HCT116 (cell line): ENCODE data around the gene MT3. TPM values are rescaled to one million over a fixed set of nuclear protein-coding genes. Genes with fewer than 3 reads are reported as not detected.

Experiments used
- ATAC-seq: fragments of 200-7000 bp; cut with Tn5 transposase; 2 replicates; pipeline ENCODE4 v1.9.1; 2020; ENCODE audit warnings: mild to moderate bottlenecking, moderate library complexity
- BruUV-seq: library from RNA; stranded (reverse); fragments of 400-500 nt; replicated peaks from 2 replicates; lab custom pipeline; 2021; lab: Mats Ljungman, UMichigan
- CTCF ChIA-PET: fragments of 300-600 bp; sonication (Branson Sonifier 250); formaldehyde crosslinking; loops from one replicate; lab custom pipeline; 2021; ENCODE audit warnings: antibody characterized with exemption; lab: Charles Lee
- POLR2A ChIA-PET: fragments of 300-600, 350-600 bp; sonication (Branson Sonifier 250); formaldehyde crosslinking; loops from one replicate; lab custom pipeline; 2021; ENCODE audit warnings: antibody characterized with exemption; lab: Charles Lee
- RAD21 ChIA-PET, 2 experiments: fragments of 300-600 bp; sonication (Branson Sonifier 250); formaldehyde crosslinking; loops; one replicate each; lab custom pipeline; 2023; ENCODE audit warnings: low total read pairs in 2 of 2; ENCODE audit not compliant: uncharacterized antibody in 2 of 2, unreplicated experiment in 2 of 2, low non-redundant PET in 1 of 2; lab: Charles Lee
- DNase-seq: peaks from one replicate; pipeline ENCODE4 v3.0.0-alpha.2; 2010; ENCODE audit warnings: low read depth, low spot score
- H2AFZ ChIP-seq: fragments of 200-600 bp; shearing (Covaris generic), sonication (generic); 2 replicates; pipeline ENCODE4 v1.6.1; 2017; ENCODE audit warnings: low read depth, mixed run types, mixed read lengths, antibody characterized with exemption, low read length; ENCODE audit not compliant: poor library complexity, severe bottlenecking
- H3K27ac ChIP-seq: 2 replicates; pipeline ENCODE4 v1.5.1; 2012; ENCODE audit warnings: low read depth, low read length
- H3K27me3 ChIP-seq: fragments of 200-600 bp; sonication (generic); 2 replicates; pipeline ENCODE4 v1.6.1; 2016; ENCODE audit warnings: mixed run types, low read length, mixed read lengths; ENCODE audit not compliant: insufficient read depth
- H3K36me3 ChIP-seq, 2 experiments: fragments of 200-500 bp in 1 of 2; fragments of 200-600 bp in 1 of 2; sonication (Bioruptor generic) in 1 of 2; sonication (generic) in 1 of 2; 2 replicates each; pipeline versions ENCODE4 v1.5.1 to v1.6.1; 2014 to 2016; ENCODE audit warnings: low read length in 2 of 2, inconsistent platforms in 1 of 2, mixed read lengths in 1 of 2, mixed run types in 1 of 2; ENCODE audit not compliant: insufficient read depth in 2 of 2, control insufficient read depth in 1 of 2
- H3K4me1 ChIP-seq, 2 experiments: fragments of 200-600 bp in 1 of 2; sonication (generic) in 1 of 2; 2 replicates each; pipeline versions ENCODE4 v1.5.1 to v1.6.1; 2012 to 2017; ENCODE audit warnings: low read length in 2 of 2, inconsistent platforms in 1 of 2, mild to moderate bottlenecking in 1 of 2, mixed read lengths in 1 of 2, mixed run types in 1 of 2, moderate library complexity in 1 of 2; ENCODE audit not compliant: insufficient read depth in 2 of 2, control insufficient read depth in 1 of 2
- H3K4me2 ChIP-seq: fragments of 200-600 bp; sonication (generic); 2 replicates; pipeline ENCODE4 v1.6.1; 2017; ENCODE audit warnings: mixed run types, low read length, mixed read lengths
- H3K4me3 ChIP-seq, 2 experiments: fragments of 200-600 bp in 1 of 2; sonication (generic) in 1 of 2; replicated peaks in 1 of 2; 2 replicates each; pipeline ENCODE4 v1.5.1; 2011 to 2016; ENCODE audit warnings: low read length in 2 of 2, control low read depth in 1 of 2, low read depth in 1 of 2, mild to moderate bottlenecking in 1 of 2, mixed read lengths in 1 of 2, mixed run types in 1 of 2
- H3K79me2 ChIP-seq: fragments of 200-600 bp; sonication (generic); 2 replicates; pipeline ENCODE4 v1.6.1; 2017; ENCODE audit warnings: mild to moderate bottlenecking, mixed run types, low read length, moderate library complexity, mixed read lengths; ENCODE audit not compliant: insufficient read depth
- H3K9ac ChIP-seq: fragments of 200-600 bp; sonication (generic); 2 replicates; pipeline ENCODE4 v1.6.1; 2016; ENCODE audit warnings: low read length, mixed read lengths
- H3K9me2 ChIP-seq: fragments of 200-600 bp; sonication (generic), shearing (Covaris generic); 2 replicates; pipeline ENCODE4 v1.6.1; 2017; ENCODE audit warnings: mixed run types, mild to moderate bottlenecking, moderate library complexity; ENCODE audit not compliant: insufficient read depth
- H3K9me3 ChIP-seq, 2 experiments: fragments of 200-500 bp in 1 of 2; fragments of 200-600 bp in 1 of 2; sonication (Bioruptor generic) in 1 of 2; sonication (generic) in 1 of 2; 2 replicates each; pipeline ENCODE4 v1.6.1; 2014 to 2017; ENCODE audit warnings: low read length in 2 of 2, mixed read lengths in 2 of 2, inconsistent platforms in 1 of 2, low read depth in 1 of 2, mild to moderate bottlenecking in 1 of 2, mixed run types in 1 of 2, moderate library complexity in 1 of 2; ENCODE audit not compliant: control insufficient read depth in 1 of 2, insufficient read depth in 1 of 2
- H4K20me1 ChIP-seq: fragments of 200-600 bp; sonication (generic), shearing (Covaris generic); 2 replicates; pipeline ENCODE4 v1.6.1; 2017; ENCODE audit warnings: mixed run types, mild to moderate bottlenecking, moderate library complexity; ENCODE audit not compliant: insufficient read depth
- CBX3 ChIP-seq: IDR thresholded peaks from 2 replicates; pipeline ENCODE4 v1.6.1; 2012; ENCODE audit warnings: low read depth
- CEBPB ChIP-seq: IDR thresholded peaks from 2 replicates; pipeline ENCODE4 v1.6.1; 2012; ENCODE audit warnings: low read depth
- EGR1 ChIP-seq: IDR thresholded peaks from 2 replicates; pipeline ENCODE4 v1.6.1; 2012; ENCODE audit warnings: low read depth
- ELF1 ChIP-seq: IDR thresholded peaks from 2 replicates; pipeline ENCODE4 v1.6.1; 2012; ENCODE audit warnings: low read depth, borderline replicate concordance
- EZH2 ChIP-seq: fragments of 200-600 bp; sonication (generic); IDR thresholded peaks from 2 replicates; pipeline ENCODE4 v1.6.1; 2017; ENCODE audit warnings: antibody characterized with exemption, mixed run types
- FOSL1 ChIP-seq: IDR thresholded peaks from 2 replicates; pipeline ENCODE4 v1.6.1; 2012; ENCODE audit warnings: low read depth
- JUND ChIP-seq: IDR thresholded peaks from 2 replicates; pipeline ENCODE4 v1.6.1; 2012
- MAX ChIP-seq: IDR thresholded peaks from 2 replicates; pipeline ENCODE4 v1.6.1; 2012
- POLR2A ChIP-seq: IDR thresholded peaks from 2 replicates; pipeline ENCODE4 v1.7.0; 2011; ENCODE audit warnings: borderline replicate concordance; ENCODE audit not compliant: insufficient read depth, insufficient read length; ENCODE audit errors: extremely low read depth
- RAD21 ChIP-seq: IDR thresholded peaks from 2 replicates; pipeline ENCODE4 v1.6.1; 2012; ENCODE audit warnings: low read depth, mild to moderate bottlenecking
- REST ChIP-seq: IDR thresholded peaks from 2 replicates; pipeline ENCODE4 v1.6.1; 2012; ENCODE audit warnings: low read depth
- SIN3A ChIP-seq: IDR thresholded peaks from 2 replicates; pipeline ENCODE4 v1.6.1; 2012; ENCODE audit warnings: low read depth
- SP1 ChIP-seq: IDR thresholded peaks from 2 replicates; pipeline ENCODE4 v1.6.1; 2012; ENCODE audit warnings: low read depth
- SRF ChIP-seq: IDR thresholded peaks from 2 replicates; pipeline ENCODE4 v1.6.1; 2012; ENCODE audit warnings: low read depth
- TCF7L2 ChIP-seq: IDR thresholded peaks from 2 replicates; pipeline ENCODE4 v1.7.0; 2011; ENCODE audit warnings: borderline replicate concordance, inconsistent platforms; ENCODE audit not compliant: insufficient read depth, insufficient read length; ENCODE audit errors: extremely low read depth
- YY1 ChIP-seq: IDR thresholded peaks from 2 replicates; pipeline ENCODE4 v1.6.1; 2011; ENCODE audit warnings: low read length, low read depth, moderate library complexity, mild to moderate bottlenecking; ENCODE audit not compliant: insufficient replicate concordance; ENCODE audit errors: extremely low read depth
- ZBTB33 ChIP-seq: IDR thresholded peaks from 2 replicates; pipeline ENCODE4 v1.6.1; 2011; ENCODE audit warnings: mild to moderate bottlenecking, low read length, moderate library complexity; ENCODE audit not compliant: insufficient replicate concordance; ENCODE audit errors: extremely low read depth
- ZFX ChIP-seq: fragments of 450-650 bp; IDR thresholded peaks from 2 replicates; pipeline ENCODE4 v1.6.1; 2017
- ZNF274 ChIP-seq: fragments of 200-500 bp; sonication (Bioruptor generic); IDR thresholded peaks from 2 replicates; pipeline ENCODE4 v1.6.1; 2014; ENCODE audit warnings: mild to moderate bottlenecking, low read depth, low read length, inconsistent platforms
- intact Hi-C: fragments of 100-400 bp; cut with micrococcal nuclease; formaldehyde crosslinking; loops from 2 replicates; pipeline ENCODE4 v1.10.0; 2022
- total RNA-seq: library from RNA; stranded (reverse); gene quantifications from one replicate; pipeline ENCODE4 v1.2.1, GENCODE V29; 2021; ENCODE audit not compliant: unreplicated experiment
- TF ChIP-seq, protein P1 (sequence below): IDR thresholded peaks from 2 replicates; pipeline ENCODE4 v1.6.1; 2012

The MT3 gene
- total RNA-seq, 1 experiment from 2014 or later = not detected

GRCh38 chr16:56632156-56632847, 43.0 kb downstream of the MT3 start, which contains the start of gene MT1M:
TSS of gene MT1M (plus strand) at chr16:56632659. CDS start at chr16:56632732, 73 bp downstream.
- RAD21 ChIA-PET = no interaction called here
- H3K9ac ChIP-seq = no peak within 1 kb of the TSS
- CTCF ChIA-PET = no interaction called here
- no peaks in the 10 kb centered on the region for H3K36me3 ChIP-seq
- no peak within 1 kb of the TSS for H2AFZ ChIP-seq
- peaks cover 3 to 24% of the 10 kb centered on the region in 2 experiments; a peak in 3 of 4 replicates for H3K4me1 ChIP-seq
- H3K9me3 ChIP-seq = no peaks in the 10 kb centered on the region
- no peak within 1 kb of the TSS for H3K4me2 ChIP-seq
- TF ChIP-seq EZH2 (no peak), SRF (no peak), TCF7L2 (no peak), SP1 (no peak), FOSL1 (no peak), ELF1 (no peak), RAD21 (no peak), POLR2A (no peak), EGR1 (no peak), ZFX (no peak), CEBPB (no peak), YY1 (no peak), ZNF274 (no peak), REST (no peak), SIN3A (no peak), MAX (no peak), JUND (no peak), ZBTB33 (no peak), CBX3 (no peak)
- TF ChIP-seq, protein P1, sequence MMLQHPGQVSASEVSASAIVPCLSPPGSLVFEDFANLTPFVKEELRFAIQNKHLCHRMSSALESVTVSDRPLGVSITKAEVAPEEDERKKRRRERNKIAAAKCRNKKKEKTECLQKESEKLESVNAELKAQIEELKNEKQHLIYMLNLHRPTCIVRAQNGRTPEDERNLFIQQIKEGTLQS = no peak
- POLR2A ChIA-PET = no interaction called here
- no peak for ATAC-seq
- DNase-seq = no peak
- H3K4me3 ChIP-seq = no peak within 1 kb of the TSS
- intact Hi-C loops = no loop called here
- no TSS peak for BruUV-seq
- H4K20me1 ChIP-seq = no peaks in the 10 kb centered on the region
- H3K27me3 ChIP-seq = no peaks in the 10 kb centered on the region
- H3K27ac ChIP-seq = no peak within 1 kb of the TSS
- no peaks in the 10 kb centered on the region for H3K9me2 ChIP-seq
- H3K79me2 ChIP-seq = no peaks in the 10 kb centered on the region
